ENCODE measurements around the gene TNFRSF1B. TPM values are rescaled to one million over a fixed set of nuclear protein-coding genes. Genes with fewer than 3 reads are reported as not detected.

The TNFRSF1B gene
- total RNA-seq, 1 donor from 2014 or later = 67.0 TPM

GRCh38 chr1:12232221-12232620 is 65.4 kb downstream of the TNFRSF1B start:
- no peaks in the 10 kb centered on the region for H3K27me3 ChIP-seq (ENCODE audit: low read depth)
- intact Hi-C loops (cut with DNase I) = no loop called here
- peaks cover 36% of the 10 kb centered on the region for H3K36me3 ChIP-seq
- H3K4me3 ChIP-seq = no peak overlapping the region
- no peaks in the 10 kb centered on the region for H3K9me3 ChIP-seq
- DNase-seq (no peak), ATAC-seq (no peak)
- peaks cover 25% of the 10 kb centered on the region for H3K4me1 ChIP-seq
- TF ChIP-seq, protein P1, sequence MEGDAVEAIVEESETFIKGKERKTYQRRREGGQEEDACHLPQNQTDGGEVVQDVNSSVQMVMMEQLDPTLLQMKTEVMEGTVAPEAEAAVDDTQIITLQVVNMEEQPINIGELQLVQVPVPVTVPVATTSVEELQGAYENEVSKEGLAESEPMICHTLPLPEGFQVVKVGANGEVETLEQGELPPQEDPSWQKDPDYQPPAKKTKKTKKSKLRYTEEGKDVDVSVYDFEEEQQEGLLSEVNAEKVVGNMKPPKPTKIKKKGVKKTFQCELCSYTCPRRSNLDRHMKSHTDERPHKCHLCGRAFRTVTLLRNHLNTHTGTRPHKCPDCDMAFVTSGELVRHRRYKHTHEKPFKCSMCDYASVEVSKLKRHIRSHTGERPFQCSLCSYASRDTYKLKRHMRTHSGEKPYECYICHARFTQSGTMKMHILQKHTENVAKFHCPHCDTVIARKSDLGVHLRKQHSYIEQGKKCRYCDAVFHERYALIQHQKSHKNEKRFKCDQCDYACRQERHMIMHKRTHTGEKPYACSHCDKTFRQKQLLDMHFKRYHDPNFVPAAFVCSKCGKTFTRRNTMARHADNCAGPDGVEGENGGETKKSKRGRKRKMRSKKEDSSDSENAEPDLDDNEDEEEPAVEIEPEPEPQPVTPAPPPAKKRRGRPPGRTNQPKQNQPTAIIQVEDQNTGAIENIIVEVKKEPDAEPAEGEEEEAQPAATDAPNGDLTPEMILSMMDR (IDR thresholded peaks at IDR 0.05) = no peak
- H3K27ac ChIP-seq = no peak overlapping the region

DNA sequence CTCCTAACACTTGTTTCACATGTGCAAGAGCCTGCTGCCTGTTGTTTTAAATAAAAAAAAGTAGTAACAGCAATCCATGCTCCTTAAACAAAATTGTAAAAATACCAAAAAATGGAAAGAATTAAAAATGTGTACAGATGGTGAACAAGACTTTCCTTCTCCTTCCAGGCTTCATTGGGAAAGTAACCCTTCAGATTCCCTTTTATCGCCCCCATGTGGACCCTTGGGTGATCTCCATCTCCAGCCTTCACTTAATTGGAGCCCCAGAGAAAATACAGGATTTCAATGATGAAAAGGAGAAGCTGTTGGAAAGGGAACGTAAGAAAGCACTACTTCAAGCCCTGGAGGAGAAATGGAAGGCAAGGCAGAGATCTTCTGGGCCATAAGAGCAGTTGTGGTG is 77.3 kb downstream of the TNFRSF1B start:
- no peak for ATAC-seq
- Histone ChIP-seq H3K4me1 (no peaks in the 10 kb centered on the region), H3K27me3 (ENCODE audit: low read depth) (no peaks in the 10 kb centered on the region), H3K4me3 (no peak overlapping the region), H3K27ac (no peak overlapping the region), H3K9me3 (no peaks in the 10 kb centered on the region), H3K36me3 (peaks cover 97% of the 10 kb centered on the region)
- TF ChIP-seq, protein P1 (IDR thresholded peaks at IDR 0.05) = peak; percentile 33
- intact Hi-C loops (cut with DNase I) = no loop called here
- no peak for DNase-seq

DNA sequence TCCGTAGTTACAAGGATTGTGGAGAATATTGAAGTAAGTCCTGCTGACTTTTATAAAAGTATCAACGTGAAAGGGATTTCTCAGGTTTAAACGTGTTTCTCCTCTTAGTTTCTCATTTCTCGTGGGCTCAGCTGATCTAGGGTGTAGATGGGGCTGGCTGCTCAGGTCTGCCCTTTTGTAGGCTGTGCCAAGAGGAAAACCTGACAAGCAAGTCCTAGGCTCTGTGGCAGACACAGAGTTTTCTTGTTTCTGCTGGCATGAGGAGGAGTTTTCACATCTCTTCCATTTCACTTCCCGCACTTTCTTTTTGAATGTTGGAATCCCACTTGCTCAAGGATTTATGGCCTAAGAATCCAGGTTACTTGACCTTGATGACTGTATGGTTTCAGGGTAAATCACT is 77.8 kb downstream of the TNFRSF1B start:
- Histone ChIP-seq H3K9me3 (no peaks in the 10 kb centered on the region), H3K27me3 (ENCODE audit: low read depth) (no peaks in the 10 kb centered on the region), H3K4me1 (no peaks in the 10 kb centered on the region), H3K4me3 (no peak overlapping the region), H3K27ac (no peak overlapping the region), H3K36me3 (peaks cover 99% of the 10 kb centered on the region)
- TF ChIP-seq, protein P1 (IDR thresholded peaks at IDR 0.05) = no peak
- ATAC-seq = no peak
- DNase-seq = no peak
- intact Hi-C loops (cut with DNase I) = no loop called here

- intact Hi-C loops (cut with DNase I) = no loop called here
- Histone ChIP-seq H3K36me3 (peaks cover 99% of the 10 kb centered on the region), H3K27ac (no peak overlapping the region), H3K4me3 (no peak overlapping the region), H3K9me3 (no peaks in the 10 kb centered on the region), H3K4me1 (no peaks in the 10 kb centered on the region), H3K27me3 (ENCODE audit: low read depth) (no peaks in the 10 kb centered on the region)
- DNase-seq (no peak), ATAC-seq (no peak)
- TF ChIP-seq, protein P1 (IDR thresholded peaks at IDR 0.05) = no peak
These were observed 78.3 kb downstream of the TNFRSF1B start for GRCh38 chr1:12245116-12245515.

DNA sequence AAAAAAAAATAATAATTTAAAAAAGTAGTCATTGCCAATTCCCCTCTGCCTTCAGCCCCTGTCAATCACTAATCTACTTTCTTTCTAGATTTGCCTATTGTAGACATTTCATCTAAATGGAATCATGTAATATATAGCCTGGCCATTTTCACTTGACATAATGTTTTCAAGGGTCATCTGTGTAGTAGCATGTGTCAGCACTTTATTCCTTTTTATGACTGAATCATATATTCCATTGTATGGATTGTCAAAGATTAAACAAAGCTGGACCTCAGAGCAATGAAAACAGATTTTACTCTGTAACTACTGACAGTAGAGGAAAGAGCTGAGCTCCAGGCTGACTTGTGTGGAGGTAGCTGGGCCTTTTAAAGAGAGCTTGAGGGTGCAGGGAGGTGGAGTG is 78.9 kb downstream of the TNFRSF1B start:
- TF ChIP-seq, protein P1 (IDR thresholded peaks at IDR 0.05) = no peak
- DNase-seq (no peak), ATAC-seq (peak in 1 of 2 donors; percentile 31)
- H3K9me3 ChIP-seq = no peaks in the 10 kb centered on the region
- H3K36me3 ChIP-seq = peaks cover 100% of the 10 kb centered on the region
- intact Hi-C loops (cut with DNase I) = no loop called here
- no peaks in the 10 kb centered on the region for H3K27me3 ChIP-seq (ENCODE audit: low read depth)
- no peak overlapping the region for H3K27ac ChIP-seq
- no peak overlapping the region for H3K4me3 ChIP-seq
- H3K4me1 ChIP-seq = no peaks in the 10 kb centered on the region

DNA sequence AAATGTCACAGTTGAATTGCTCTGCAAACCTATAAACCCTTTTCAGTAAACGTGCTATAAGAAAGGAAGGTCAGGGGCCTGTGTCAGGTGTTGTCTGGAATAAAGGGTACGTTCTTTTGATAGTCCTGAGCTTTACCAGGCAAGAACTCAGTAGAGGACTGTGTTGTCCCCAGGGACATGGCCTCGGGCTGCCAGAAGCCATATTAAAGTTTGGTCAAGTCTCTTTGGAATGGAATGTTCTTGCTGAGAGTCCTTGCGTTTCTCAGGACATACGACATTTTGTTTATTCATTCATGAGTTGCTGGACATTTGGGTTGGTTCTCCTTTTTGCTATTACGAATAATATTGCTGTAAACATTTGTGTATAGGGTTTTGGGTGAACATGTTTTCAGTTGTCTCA is 79.8 kb downstream of the TNFRSF1B start:
- DNase-seq (no peak), ATAC-seq (peak in 1 of 2 donors; percentile 24)
- Histone ChIP-seq H3K36me3 (peaks cover 99% of the 10 kb centered on the region), H3K27me3 (ENCODE audit: low read depth) (no peaks in the 10 kb centered on the region), H3K9me3 (no peaks in the 10 kb centered on the region), H3K27ac (no peak overlapping the region), H3K4me3 (no peak overlapping the region), H3K4me1 (no peaks in the 10 kb centered on the region)
- TF ChIP-seq, protein P1 (IDR thresholded peaks at IDR 0.05) = no peak
- intact Hi-C loops (cut with DNase I) = no loop called here

All from lower lobe of right lung (tissue), 2 donors.